H9 (cell line): Measurements from ENCODE around the gene RAB3GAP2. TPM values are rescaled to one million over a fixed set of nuclear protein-coding genes. Genes with fewer than 3 reads are reported as not detected.

Experiments used
- DNase-seq: peaks from one replicate; pipeline ENCODE4 v3.0.0-alpha.2; 2017
- H2AFZ ChIP-seq: one replicate; pipeline ENCODE4 v1.6.1; 2013; ENCODE audit warnings: mild to moderate bottlenecking, low read length, control low read depth, moderate library complexity
- H2AK5ac ChIP-seq: 2 replicates; pipeline ENCODE4 v1.6.1; 2013; ENCODE audit warnings: low read length, control low read depth, mixed read lengths; ENCODE audit not compliant: insufficient read length
- H2BK120ac ChIP-seq: one replicate; pipeline ENCODE4 v1.6.1; 2013; ENCODE audit warnings: low read depth, mild to moderate bottlenecking, low read length, control low read depth, inconsistent platforms; ENCODE audit not compliant: poor library complexity, severe bottlenecking
- H2BK12ac ChIP-seq: 2 replicates; pipeline ENCODE4 v1.6.1; 2013; ENCODE audit warnings: low read length, control low read depth, mixed read lengths, low read depth; ENCODE audit not compliant: insufficient read length
- H2BK15ac ChIP-seq: 2 replicates; pipeline ENCODE4 v1.6.1; 2013; ENCODE audit warnings: low read depth, low read length, control low read depth
- H2BK20ac ChIP-seq: one replicate; pipeline ENCODE4 v1.6.1; 2013; ENCODE audit warnings: low read depth, mild to moderate bottlenecking, low read length, control low read depth, inconsistent platforms; ENCODE audit not compliant: poor library complexity, severe bottlenecking
- H2BK5ac ChIP-seq: 2 replicates; pipeline ENCODE4 v1.6.1; 2013; ENCODE audit warnings: low read length, control low read depth, mixed read lengths; ENCODE audit not compliant: insufficient read length
- H3K14ac ChIP-seq: 2 replicates; pipeline ENCODE4 v1.6.1; 2013; ENCODE audit warnings: low read length, control low read depth; ENCODE audit not compliant: insufficient read depth
- H3K18ac ChIP-seq: 2 replicates; pipeline ENCODE4 v1.6.1; 2013; ENCODE audit warnings: low read depth, mild to moderate bottlenecking, mixed read lengths, low read length, control low read depth; ENCODE audit not compliant: insufficient read length
- H3K23ac ChIP-seq: 2 replicates; pipeline ENCODE4 v1.6.1; 2013; ENCODE audit warnings: low read length, control low read depth, mixed read lengths, low read depth; ENCODE audit not compliant: insufficient read length
- H3K23me2 ChIP-seq: 2 replicates; pipeline ENCODE4 v1.6.1; 2013; ENCODE audit warnings: low read depth, mild to moderate bottlenecking, mixed read lengths, low read length, control low read depth; ENCODE audit not compliant: insufficient read length, poor library complexity, severe bottlenecking
- H3K27ac ChIP-seq: 2 replicates; pipeline ENCODE4 v1.5.1; 2013; ENCODE audit warnings: low read length, control low read depth, mixed read lengths, low read depth; ENCODE audit not compliant: insufficient read length
- H3K27me3 ChIP-seq: 2 replicates; pipeline ENCODE4 v1.6.1; 2013; ENCODE audit warnings: low read length, control low read depth, inconsistent platforms; ENCODE audit not compliant: insufficient read depth
- H3K4ac ChIP-seq: 2 replicates; pipeline ENCODE4 v1.6.1; 2013; ENCODE audit warnings: low read depth, mild to moderate bottlenecking, control low read depth, inconsistent platforms, low read length, moderate library complexity
- H3K4me1 ChIP-seq: 2 replicates; pipeline ENCODE4 v1.6.1; 2013; ENCODE audit warnings: low read length, control low read depth, inconsistent platforms; ENCODE audit not compliant: insufficient read depth
- H3K4me2 ChIP-seq: 2 replicates; pipeline ENCODE4 v1.6.1; 2013; ENCODE audit warnings: low read length, control low read depth, mixed read lengths; ENCODE audit not compliant: insufficient read length, insufficient read depth
- H3K56ac ChIP-seq: 2 replicates; pipeline ENCODE4 v1.6.1; 2013; ENCODE audit warnings: low read depth, mild to moderate bottlenecking, mixed read lengths, low read length, control low read depth; ENCODE audit not compliant: insufficient read length
- H3K79me1 ChIP-seq: 2 replicates; pipeline ENCODE4 v1.6.1; 2013; ENCODE audit warnings: low read depth, mild to moderate bottlenecking, moderate library complexity, low read length, control low read depth, inconsistent platforms; ENCODE audit not compliant: insufficient read depth, poor library complexity, severe bottlenecking
- H3K79me2 ChIP-seq: 2 replicates; pipeline ENCODE4 v1.6.1; 2013; ENCODE audit warnings: low read length, control low read depth, inconsistent platforms; ENCODE audit not compliant: insufficient read depth
- H3K9ac ChIP-seq: 2 replicates; pipeline ENCODE4 v1.6.1; 2013; ENCODE audit warnings: low read length, control low read depth, mixed read lengths; ENCODE audit not compliant: insufficient read length; ENCODE audit errors: extremely low read depth
- H3K9me3 ChIP-seq: one replicate; pipeline ENCODE4 v1.6.1; 2013; ENCODE audit warnings: low read depth, low read length, inconsistent platforms; ENCODE audit not compliant: control insufficient read depth
- H3T11ph ChIP-seq: one replicate; pipeline ENCODE4 v1.6.1; 2013; ENCODE audit warnings: mild to moderate bottlenecking, low read length, control low read depth, inconsistent platforms
- H4K20me1 ChIP-seq: one replicate; pipeline ENCODE4 v1.6.1; 2013; ENCODE audit not compliant: control insufficient read depth, insufficient read length, insufficient read depth
- H4K5ac ChIP-seq: 2 replicates; pipeline ENCODE4 v1.6.1; 2013; ENCODE audit warnings: low read depth, mild to moderate bottlenecking, mixed read lengths, low read length, control low read depth; ENCODE audit not compliant: insufficient read length
- H4K8ac ChIP-seq: replicated peaks from 2 replicates; pipeline ENCODE4 v1.6.1; 2013; ENCODE audit warnings: low read length, control low read depth, mixed read lengths, low read depth; ENCODE audit not compliant: insufficient read length
- H4K91ac ChIP-seq: 2 replicates; pipeline ENCODE4 v1.6.1; 2013; ENCODE audit warnings: low read depth, mild to moderate bottlenecking, moderate library complexity, mixed read lengths, low read length, control low read depth; ENCODE audit not compliant: insufficient read length
- H3K27ac Mint-ChIP-seq, 3 experiments: 2 replicates in 2 of 3; 3 replicates in 1 of 3; pipeline ENCODE4 v1.8.0; 2020 to 2021; ENCODE audit warnings: mixed read lengths in 3 of 3, mild to moderate bottlenecking in 1 of 3, moderate library complexity in 1 of 3
- H3K27me3 Mint-ChIP-seq: 2 replicates; pipeline ENCODE4 v1.8.0; 2021; ENCODE audit warnings: low read depth, mild to moderate bottlenecking, moderate library complexity, mixed read lengths
- H3K36me3 Mint-ChIP-seq, 3 experiments: 2 replicates in 2 of 3; 3 replicates in 1 of 3; pipeline ENCODE4 v1.8.0; 2020 to 2021; ENCODE audit warnings: low read depth in 3 of 3, mixed read lengths in 3 of 3; ENCODE audit not compliant: insufficient read depth in 1 of 3
- H3K4me1 Mint-ChIP-seq, 2 experiments: 2 replicates each; pipeline ENCODE4 v1.8.0; 2020; ENCODE audit warnings: mixed read lengths in 2 of 2
- H3K4me3 Mint-ChIP-seq, 2 experiments: 2 replicates in 1 of 2; 3 replicates in 1 of 2; pipeline ENCODE4 v1.8.0; 2020 to 2021; ENCODE audit warnings: mild to moderate bottlenecking in 2 of 2, mixed read lengths in 2 of 2, moderate library complexity in 1 of 2
- H3K9me3 Mint-ChIP-seq, 2 experiments: 2 replicates in 1 of 2; 3 replicates in 1 of 2; pipeline ENCODE4 v1.8.0; 2020; ENCODE audit warnings: mild to moderate bottlenecking in 2 of 2, mixed read lengths in 2 of 2, moderate library complexity in 1 of 2
- CTCF ChIP-seq: fragments of 200-600 bp; sonication (generic); conservative IDR thresholded peaks from 3 replicates; pipeline ENCODE4 v1.8.0; 2021; ENCODE audit warnings: antibody characterized with exemption, mild to moderate bottlenecking
- WGBS: extraction: QIAGEN DNeasy Blood & Tissue Kit; methylation state at CpG from one replicate; pipeline ENCODE4 v1.1.7; 2013; ENCODE audit warnings: missing lambda C conversion rate, low lambda C conversion rate, mixed read lengths; ENCODE audit not compliant: insufficient read length; ENCODE audit errors: extremely low coverage; 5-methylcytosine and 5-hydroxymethylcytosine counted together
- total RNA-seq: library from RNA; stranded (reverse); gene quantifications from 2 replicates; pipeline ENCODE4 v1.2.1, GENCODE V29; 2021

RAB3GAP2 gene
- total RNA-seq, 1 experiment from 2014 or later, result 48.3 TPM

GRCh38 chr1:220160027-220160426, 112.2 kb downstream of the RAB3GAP2 start:
- H3K23ac ChIP-seq, result no peak overlapping the region
- TF ChIP-seq CTCF, result no peak
- no peak overlapping the region for H4K5ac ChIP-seq
- DNase-seq, result no peak
- Mint-ChIP-seq H3K27ac (no peak overlapping the region), H3K9me3 (no peaks in the 10 kb centered on the region), H3K4me1 (0 out of 4 replicates have a peak, but pooled peaks cover 0 to 3% of the 10 kb centered on the region in 2 experiments), H3K4me3 (no peak overlapping the region), H3K36me3 (peaks cover 15 to 49% (median 35%) of the 10 kb centered on the region in 3 experiments; a peak in 6 of 7 replicates), H3K27me3 (no peaks in the 10 kb centered on the region)
- H3K4ac ChIP-seq, result no peak overlapping the region
- no peaks in the 10 kb centered on the region for H3K79me1 ChIP-seq
- H3K4me2 ChIP-seq, result no peak overlapping the region
- no peak overlapping the region for H2BK12ac ChIP-seq
- H2BK15ac ChIP-seq, result no peak overlapping the region
- no peak overlapping the region for H3K27ac ChIP-seq
- H4K8ac ChIP-seq, result no peak overlapping the region
- no peak overlapping the region for H3K56ac ChIP-seq
- H3T11ph ChIP-seq, result no peak overlapping the region
- H3K14ac ChIP-seq, result no peak overlapping the region
- no peak overlapping the region for H2BK20ac ChIP-seq
- no peak overlapping the region for H2AFZ ChIP-seq
- no peaks in the 10 kb centered on the region for H3K79me2 ChIP-seq
- H4K20me1 ChIP-seq, result no peaks in the 10 kb centered on the region
- no peaks in the 10 kb centered on the region for H3K23me2 ChIP-seq
- H3K4me1 ChIP-seq, result no peaks in the 10 kb centered on the region
- WGBS, result no CpG with 5 or more reads among the region's 1 CpG
- no peak overlapping the region for H3K9ac ChIP-seq
- no peak overlapping the region for H2BK120ac ChIP-seq
- H4K91ac ChIP-seq, result no peak overlapping the region
- no peak overlapping the region for H2BK5ac ChIP-seq
- no peak overlapping the region for H3K18ac ChIP-seq
- no peaks in the 10 kb centered on the region for H3K27me3 ChIP-seq
- no peak overlapping the region for H2AK5ac ChIP-seq
- no peaks in the 10 kb centered on the region for H3K9me3 ChIP-seq
